ENCODE data around the gene KRT84. TPM values are rescaled to one million over a fixed set of nuclear protein-coding genes. Genes with fewer than 3 reads are reported as not detected.

KRT84 gene
- total RNA-seq, 1 donor from 2014 or later = not detected

DNA sequence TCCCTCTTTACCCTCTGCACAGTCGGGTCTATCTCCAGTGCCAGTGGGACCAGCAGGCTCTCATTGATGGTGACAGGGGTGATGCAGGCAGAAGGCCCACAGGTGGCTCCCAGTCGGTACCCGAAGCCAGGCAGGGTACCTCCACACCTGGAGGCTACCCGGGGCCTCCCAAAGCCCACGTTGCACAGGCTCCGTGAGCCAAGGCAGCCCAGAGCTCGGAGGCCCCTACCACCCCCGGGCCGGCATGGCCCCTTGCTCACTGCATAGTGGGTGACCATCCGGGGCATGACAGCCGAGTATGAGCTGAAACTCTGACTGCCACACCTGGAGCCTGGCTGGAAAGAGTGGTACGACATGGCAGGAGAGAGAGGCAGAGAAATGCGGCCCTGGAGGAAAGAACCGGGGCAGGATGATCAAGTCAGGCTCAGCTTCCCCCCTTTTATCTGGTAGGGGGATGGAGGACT, 20.5 kb upstream of the KRT84 start, which contains the start of gene KRT82:
TSS of gene KRT82 (minus strand) at position 414 of the 464 bp plus-strand sequence. CDS start at position 356, 58 bp downstream.
- no peak for TF ChIP-seq CTCF (IDR thresholded peaks at IDR 0.05; ENCODE audit: insufficient read depth, low read length, severe bottlenecking)
- FAIRE-seq (no peak), DNase-seq (ENCODE audit: low read depth) (no peak)
- Histone ChIP-seq H3K4me3 (ENCODE audit: low read depth, low read length) (no peak within 1 kb of the TSS), H3K27me3 (ENCODE audit: control insufficient read depth, insufficient read depth, low read length) (no peaks in the 10 kb centered on the region), H3K36me3 (ENCODE audit: control insufficient read depth, insufficient read depth, low read length) (no peaks in the 10 kb centered on the region)

DNA sequence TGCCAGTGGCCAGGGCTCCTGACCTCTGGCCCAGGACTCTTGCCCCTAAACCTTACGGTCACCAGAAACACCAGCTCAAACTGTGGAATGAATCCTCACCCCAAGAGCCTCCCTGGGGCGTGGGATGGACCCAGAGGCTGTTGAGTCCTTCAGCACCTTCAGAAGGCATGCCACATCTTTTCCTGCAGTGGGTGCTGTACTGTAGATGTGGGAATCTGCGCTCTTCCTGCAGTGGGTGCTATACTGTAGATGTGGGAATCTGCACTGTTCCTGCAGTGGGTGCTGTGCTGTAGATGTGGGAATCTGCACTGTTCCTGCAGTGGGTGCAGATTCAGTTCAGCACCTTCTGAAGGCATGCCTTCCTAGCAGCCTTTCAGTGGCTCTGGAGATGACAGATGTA, 19.5 kb upstream of the KRT84 start:
- H3K36me3 ChIP-seq (ENCODE audit: control insufficient read depth, insufficient read depth, low read length) = no peaks in the 10 kb centered on the region
- no peaks in the 10 kb centered on the region for H3K27me3 ChIP-seq (ENCODE audit: control insufficient read depth, insufficient read depth, low read length)
- DNase-seq (ENCODE audit: low read depth) (no peak), FAIRE-seq (no peak)
- no peak overlapping the region for H3K4me3 ChIP-seq (ENCODE audit: low read depth, low read length)
- TF ChIP-seq CTCF (IDR thresholded peaks at IDR 0.05; ENCODE audit: insufficient read depth, low read length, severe bottlenecking) = no peak

GRCh38 chr12:52403561-52403960, 18.1 kb upstream of the KRT84 start:
- DNase-seq (ENCODE audit: low read depth) (no peak), FAIRE-seq (no peak)
- TF ChIP-seq CTCF (IDR thresholded peaks at IDR 0.05; ENCODE audit: insufficient read depth, low read length, severe bottlenecking) = no peak
- no peaks in the 10 kb centered on the region for H3K36me3 ChIP-seq (ENCODE audit: control insufficient read depth, insufficient read depth, low read length)
- no peaks in the 10 kb centered on the region for H3K27me3 ChIP-seq (ENCODE audit: control insufficient read depth, insufficient read depth, low read length)
- H3K4me3 ChIP-seq (ENCODE audit: low read depth, low read length) = no peak overlapping the region

GRCh38 chr12:52402873-52403540, 17.6 kb upstream of the KRT84 start:
- DNase-seq (ENCODE audit: low read depth) = no peak
- H3K27me3 ChIP-seq (ENCODE audit: control insufficient read depth, insufficient read depth, low read length) = no peaks in the 10 kb centered on the region
- FAIRE-seq = no peak
- TF ChIP-seq CTCF (IDR thresholded peaks at IDR 0.05; ENCODE audit: insufficient read depth, low read length, severe bottlenecking) = no peak
- no peak overlapping the region for H3K4me3 ChIP-seq (ENCODE audit: low read depth, low read length)
- no peaks in the 10 kb centered on the region for H3K36me3 ChIP-seq (ENCODE audit: control insufficient read depth, insufficient read depth, low read length)

DNA sequence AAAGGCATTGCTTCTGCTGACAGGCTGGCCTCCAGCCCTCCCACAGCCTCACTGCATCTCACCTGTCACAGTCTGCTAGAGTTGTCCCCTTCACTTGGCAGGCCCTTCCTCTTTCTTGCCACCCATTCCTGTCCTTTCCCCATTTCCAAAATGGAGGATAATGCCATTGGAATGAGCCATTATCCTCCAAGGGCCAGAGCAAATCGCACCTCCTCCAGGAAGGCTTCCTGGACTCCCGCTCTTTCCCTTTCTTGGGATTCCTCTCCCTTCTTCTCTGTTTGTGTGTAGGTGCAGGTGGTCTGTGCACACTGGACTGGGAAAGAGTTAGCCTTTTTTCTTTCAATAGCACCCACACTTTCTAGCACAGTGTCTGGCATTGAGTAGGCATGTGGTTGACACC, 16.9 kb upstream of the KRT84 start:
- Histone ChIP-seq H3K4me3 (ENCODE audit: low read depth, low read length) (no peak overlapping the region), H3K27me3 (ENCODE audit: control insufficient read depth, insufficient read depth, low read length) (no peaks in the 10 kb centered on the region), H3K36me3 (ENCODE audit: control insufficient read depth, insufficient read depth, low read length) (no peaks in the 10 kb centered on the region)
- FAIRE-seq = no peak
- DNase-seq (ENCODE audit: low read depth) = no peak
- TF ChIP-seq CTCF (IDR thresholded peaks at IDR 0.05; ENCODE audit: insufficient read depth, low read length, severe bottlenecking) = no peak

DNA sequence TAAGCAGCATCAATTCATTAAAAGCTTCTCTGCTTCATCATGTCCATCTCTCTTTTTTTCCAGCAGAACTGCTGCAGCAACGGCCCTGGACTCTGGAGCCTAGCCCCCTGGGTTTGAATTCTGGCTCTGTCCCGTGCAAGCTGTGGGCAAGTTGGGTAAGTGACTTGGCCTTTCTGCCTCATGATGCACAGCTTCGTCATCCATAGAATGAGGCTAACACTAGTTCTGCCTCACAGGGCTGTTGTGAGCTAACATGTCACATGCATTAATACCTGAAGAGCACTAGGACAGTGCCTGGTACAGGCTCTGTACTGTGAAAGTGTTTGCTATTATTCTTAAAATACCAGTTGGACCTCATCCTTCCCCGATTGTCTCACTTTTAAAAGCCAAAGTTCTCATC, 16.5 kb upstream of the KRT84 start:
- no peak overlapping the region for H3K4me3 ChIP-seq (ENCODE audit: low read depth, low read length)
- H3K36me3 ChIP-seq (ENCODE audit: control insufficient read depth, insufficient read depth, low read length) = no peaks in the 10 kb centered on the region
- no peak for TF ChIP-seq CTCF (IDR thresholded peaks at IDR 0.05; ENCODE audit: insufficient read depth, low read length, severe bottlenecking)
- H3K27me3 ChIP-seq (ENCODE audit: control insufficient read depth, insufficient read depth, low read length) = no peaks in the 10 kb centered on the region
- no peak for DNase-seq (ENCODE audit: low read depth)
- no peak for FAIRE-seq

Measured in bronchial epithelial cell (primary cell).